Measurements from ENCODE around the gene PLEKHG7.
"Not testable (repeated sequence)": the region's sequence is repeated elsewhere in the genome, so short reads cannot be mapped to it uniquely, and the experiment has no call there.

The PLEKHG7 gene

GRCh38 chr12:92702754-92703679 is at the start of gene PLEKHG7:
PLEKHG7 (plus strand) TSS chr12:92702989; CDS start chr12:92706632, 3,643 bp downstream.
- no peak for DNase-seq (ENCODE audit: low read depth)

GRCh38 chr12:92654256-92654655 is 48.5 kb upstream of the PLEKHG7 start:
- DNase-seq (ENCODE audit: low read depth), result not testable (repeated sequence)

GRCh38 chr12:92654929-92655328 is 47.9 kb upstream of the PLEKHG7 start:
- DNase-seq (ENCODE audit: low read depth), result no peak

- DNase-seq (ENCODE audit: low read depth), result no peak
Observed at GRCh38 chr12:92656911-92657310, 45.9 kb upstream of the PLEKHG7 start.

GRCh38 chr12:92657770-92658169 is 45.0 kb upstream of the PLEKHG7 start:
- DNase-seq (ENCODE audit: low read depth), result no peak

- DNase-seq (ENCODE audit: low read depth), result no peak
Observed at GRCh38 chr12:92658611-92659010, 44.2 kb upstream of the PLEKHG7 start.

- no peak for DNase-seq (ENCODE audit: low read depth)
Observed at GRCh38 chr12:92661269-92661668, 41.5 kb upstream of the PLEKHG7 start.

GRCh38 chr12:92665496-92665895 is 37.3 kb upstream of the PLEKHG7 start:
- no peak for DNase-seq (ENCODE audit: low read depth)

GRCh38 chr12:92668739-92669138 is 34.0 kb upstream of the PLEKHG7 start:
- no peak for DNase-seq (ENCODE audit: low read depth)

GRCh38 chr12:92671524-92671923 is 31.3 kb upstream of the PLEKHG7 start:
- not testable (repeated sequence) for DNase-seq (ENCODE audit: low read depth)

GRCh38 chr12:92673756-92674155 is 29.0 kb upstream of the PLEKHG7 start:
- no peak for DNase-seq (ENCODE audit: low read depth)

- DNase-seq (ENCODE audit: low read depth), result no peak
Observed at GRCh38 chr12:92674500-92674899, 28.3 kb upstream of the PLEKHG7 start.

GRCh38 chr12:92675092-92675865 is 27.5 kb upstream of the PLEKHG7 start:
- no peak for DNase-seq (ENCODE audit: low read depth)

GRCh38 chr12:92676710-92677109 is 26.1 kb upstream of the PLEKHG7 start:
- no peak for DNase-seq (ENCODE audit: low read depth)

- DNase-seq (ENCODE audit: low read depth), result no peak
Observed at GRCh38 chr12:92690601-92691000, 12.2 kb upstream of the PLEKHG7 start.

GRCh38 chr12:92695056-92695455 is 7.7 kb upstream of the PLEKHG7 start:
- DNase-seq (ENCODE audit: low read depth), result no peak

GRCh38 chr12:92695577-92695976 is 7.2 kb upstream of the PLEKHG7 start:
- no peak for DNase-seq (ENCODE audit: low read depth)

GRCh38 chr12:92696216-92696615 is 6.6 kb upstream of the PLEKHG7 start:
- no peak for DNase-seq (ENCODE audit: low read depth)

GRCh38 chr12:92698474-92698873 is 4.3 kb upstream of the PLEKHG7 start:
- DNase-seq (ENCODE audit: low read depth), result no peak

- DNase-seq (ENCODE audit: low read depth), result no peak
Observed at GRCh38 chr12:92701441-92701840, 1.3 kb upstream of the PLEKHG7 start.

- no peak for DNase-seq (ENCODE audit: low read depth)
Observed at GRCh38 chr12:92703786-92704185, 997 bp downstream of the PLEKHG7 start.

- no peak for DNase-seq (ENCODE audit: low read depth)
Observed at GRCh38 chr12:92706594-92706993, 3.8 kb downstream of the PLEKHG7 start.

GRCh38 chr12:92707926-92708325 is 5.1 kb downstream of the PLEKHG7 start:
- DNase-seq (ENCODE audit: low read depth), result no peak
